ENCODE data around the gene CPT1A.

The CPT1A gene

DNA sequence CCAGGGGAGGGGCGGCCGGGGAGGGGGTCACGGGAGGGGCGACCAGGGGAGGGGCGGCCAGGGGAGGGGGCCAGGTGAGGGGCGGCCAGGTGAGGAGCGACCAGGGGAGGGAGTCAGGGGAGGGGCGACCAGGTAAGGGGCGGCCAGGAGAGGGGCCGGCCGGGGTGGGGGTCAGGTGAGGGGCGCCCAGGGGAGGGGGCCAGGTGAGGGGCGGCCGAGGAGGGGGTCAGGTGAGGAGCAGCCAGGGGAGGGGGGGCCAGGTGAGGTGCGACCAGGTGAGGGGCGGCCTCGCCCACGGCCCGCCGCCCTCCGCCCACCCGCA is 90.8 kb downstream of the CPT1A start:
- no peak for DNase-seq

DNA sequence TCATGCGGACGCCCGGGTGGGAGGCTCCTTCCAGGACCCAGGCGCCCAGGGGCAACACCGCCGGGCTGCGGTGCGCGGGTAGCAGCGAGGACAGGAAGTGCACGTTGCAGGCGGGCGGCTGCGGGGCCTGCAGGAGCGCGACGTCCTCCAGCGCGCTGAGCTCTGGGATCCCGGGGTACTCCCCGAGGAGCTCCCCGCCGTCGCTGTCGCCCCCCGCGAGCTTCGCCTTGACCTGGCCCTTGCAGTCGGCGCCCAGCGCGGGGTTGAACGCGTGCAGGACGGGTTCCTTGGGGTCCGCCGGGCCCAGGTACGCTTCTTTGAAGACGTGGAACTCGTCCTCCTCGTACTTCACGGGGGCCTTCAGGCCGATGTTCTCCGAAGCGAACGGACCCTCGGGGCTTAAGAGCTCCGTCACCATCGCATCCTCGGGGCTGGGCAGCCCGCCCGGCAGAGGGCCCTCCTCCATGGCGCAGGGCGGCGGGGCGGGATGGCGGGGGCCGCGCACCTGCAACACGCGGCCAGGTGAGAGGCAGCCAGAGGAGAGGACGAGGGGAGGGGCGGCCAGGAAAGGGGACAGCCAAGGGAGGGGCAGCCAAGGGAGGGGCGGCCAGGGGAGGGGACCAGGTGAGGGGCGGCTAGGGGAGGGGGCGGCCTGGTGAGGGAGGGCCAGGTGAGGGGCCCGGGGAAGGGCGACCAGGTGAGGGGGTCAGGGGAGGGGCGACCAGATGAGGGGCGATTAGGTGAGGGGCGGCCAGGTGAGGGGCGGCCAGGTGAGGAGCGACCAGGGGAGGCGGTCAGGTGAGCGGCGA is 91.3 kb downstream of the CPT1A start:
- DNase-seq: peak; percentile 6

- DNase-seq: no peak
Observed at GRCh38 chr11:68749229-68750123, 92.2 kb downstream of the CPT1A start.

DNA sequence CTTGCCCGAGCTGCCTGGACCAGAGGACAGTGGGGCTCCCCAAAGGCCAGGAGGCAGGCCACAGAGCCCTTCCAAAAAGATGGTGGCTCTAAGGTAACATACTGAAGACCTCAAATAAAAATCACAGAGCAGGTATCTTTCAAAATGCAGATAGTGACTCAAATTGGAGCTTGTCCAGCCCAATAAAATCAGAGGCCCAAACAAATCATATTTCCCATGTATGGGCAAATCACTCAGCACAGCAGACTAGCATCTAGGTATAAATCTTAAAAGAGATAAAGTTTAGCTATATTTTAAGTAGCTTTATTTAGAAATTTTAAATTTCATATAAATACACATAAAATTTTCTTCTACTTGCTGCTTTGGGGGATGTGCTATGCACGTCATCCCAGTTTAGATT is 93.7 kb downstream of the CPT1A start:
- no peak for DNase-seq

DNA sequence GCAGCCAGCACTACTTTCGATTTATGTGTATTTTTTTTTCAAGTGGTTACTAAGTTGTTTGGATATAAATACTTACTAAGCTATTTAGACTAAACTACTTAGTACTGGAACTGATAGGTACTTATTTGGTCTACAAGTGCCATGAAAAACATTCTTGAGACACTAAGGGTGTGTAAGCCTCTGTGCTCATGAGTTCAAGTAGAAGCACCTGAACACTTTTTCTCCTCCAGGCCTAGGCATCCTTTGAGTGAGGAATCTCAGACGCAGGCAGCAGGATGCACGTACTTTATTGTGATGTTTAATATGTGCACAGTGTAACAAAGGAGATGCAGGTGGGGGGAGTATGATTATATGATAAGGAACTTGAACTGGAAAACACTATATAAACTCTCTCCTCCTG is 98.2 kb downstream of the CPT1A start:
- DNase-seq: no peak

DNA sequence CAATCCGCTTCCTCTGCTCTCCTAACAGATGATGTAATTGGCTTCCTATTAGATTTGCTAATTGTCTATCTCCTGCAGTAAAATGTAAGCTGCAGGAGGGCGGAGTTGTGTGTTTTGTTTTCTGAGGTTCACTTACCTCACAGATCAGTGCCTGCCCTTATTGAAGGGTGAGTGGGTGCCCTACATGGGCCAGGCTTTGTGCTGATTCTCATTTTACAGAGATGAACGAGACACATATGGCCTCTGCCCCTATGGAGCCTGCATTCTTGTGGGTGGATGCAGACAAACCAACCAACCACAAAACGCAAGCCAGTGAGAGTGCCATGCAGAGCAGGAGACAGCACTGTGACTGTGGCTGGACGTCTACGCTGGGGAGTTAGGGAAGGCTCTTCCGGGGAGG is 100.3 kb downstream of the CPT1A start:
- DNase-seq: no peak

- no peak for DNase-seq
Observed at GRCh38 chr11:68735646-68736045, 106.1 kb downstream of the CPT1A start.

DNA sequence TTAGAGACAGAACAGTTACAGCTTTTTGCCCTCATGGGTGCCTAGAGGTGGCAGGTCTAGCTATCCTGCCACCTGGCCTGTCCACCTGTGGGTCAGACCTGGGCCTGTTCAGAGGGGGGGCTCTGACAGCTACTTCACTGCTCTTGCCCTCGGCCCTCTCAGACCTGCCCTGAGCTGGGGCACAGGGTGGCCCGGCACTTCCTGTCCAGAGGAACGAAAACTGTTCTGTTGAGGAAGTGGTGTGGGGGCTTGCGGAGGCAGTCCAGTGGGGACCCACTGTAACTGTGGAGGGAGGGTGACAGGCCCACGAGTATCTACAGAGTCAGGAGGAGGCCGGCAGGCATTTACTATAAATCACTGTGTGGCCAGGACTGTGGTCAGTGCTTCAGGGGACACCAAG is 106.6 kb downstream of the CPT1A start:
- DNase-seq: no peak

DNA sequence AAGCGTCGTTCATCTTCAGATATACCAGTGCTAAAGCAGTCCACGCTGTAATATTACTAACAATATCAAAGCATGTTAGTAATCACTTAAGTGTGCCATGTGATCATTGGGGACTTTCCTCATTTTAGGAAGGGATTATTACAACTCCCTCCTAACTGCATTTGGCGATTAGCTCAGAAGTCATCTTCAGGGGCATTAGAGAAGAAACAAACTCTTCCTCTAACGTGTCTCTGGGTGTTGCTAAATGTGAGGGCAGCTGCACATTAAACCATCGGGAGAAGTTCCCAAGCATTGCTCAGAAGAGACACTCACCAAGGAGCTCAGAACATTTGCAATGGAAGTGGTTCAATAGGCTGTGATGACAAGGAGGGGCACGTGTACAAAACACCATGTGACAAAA is 107.6 kb downstream of the CPT1A start:
- DNase-seq: no peak

GRCh38 chr11:68727783-68728182 is 113.9 kb downstream of the CPT1A start:
- DNase-seq: no peak

DNA sequence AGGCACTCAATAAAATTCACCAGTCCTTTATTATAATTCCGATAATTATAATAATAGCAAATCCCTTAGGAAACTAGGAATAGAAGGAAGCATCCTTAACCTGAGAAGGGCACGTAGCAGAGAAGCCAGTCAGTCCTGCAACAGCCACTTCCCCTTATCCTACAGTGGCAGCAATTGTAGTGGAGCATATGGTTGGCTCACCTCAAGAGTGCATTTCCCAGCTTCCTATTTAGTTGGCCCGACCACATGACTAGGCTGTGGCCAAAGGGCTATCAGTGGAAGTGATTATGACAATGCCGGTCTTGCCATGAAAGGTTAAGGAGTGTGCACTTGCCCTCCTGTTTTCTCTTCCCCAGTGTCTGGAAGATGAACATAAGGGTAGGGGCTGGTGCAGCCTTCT is 117.4 kb downstream of the CPT1A start:
- no peak for DNase-seq

GRCh38 chr11:68722143-68722542 is 119.6 kb downstream of the CPT1A start:
- DNase-seq: no peak

DNA sequence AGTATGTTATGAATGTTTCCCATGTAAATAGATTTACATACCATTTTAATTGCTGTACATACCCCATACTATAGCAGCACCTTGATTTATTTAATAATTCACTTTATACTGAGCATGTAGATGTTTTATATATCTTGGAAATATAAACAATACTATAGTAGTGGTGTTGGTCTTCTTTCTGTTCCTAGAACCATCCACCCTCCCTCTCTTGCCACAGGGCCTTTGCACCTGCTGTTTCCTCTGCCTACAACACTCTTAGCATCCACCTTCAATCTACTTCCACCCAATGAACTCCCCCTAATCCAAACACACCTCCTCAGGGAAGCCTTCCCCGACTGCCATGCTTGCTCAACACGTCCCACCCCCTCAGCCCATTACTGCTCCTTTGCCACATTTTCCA is 120.6 kb downstream of the CPT1A start:
- no peak for DNase-seq

DNA sequence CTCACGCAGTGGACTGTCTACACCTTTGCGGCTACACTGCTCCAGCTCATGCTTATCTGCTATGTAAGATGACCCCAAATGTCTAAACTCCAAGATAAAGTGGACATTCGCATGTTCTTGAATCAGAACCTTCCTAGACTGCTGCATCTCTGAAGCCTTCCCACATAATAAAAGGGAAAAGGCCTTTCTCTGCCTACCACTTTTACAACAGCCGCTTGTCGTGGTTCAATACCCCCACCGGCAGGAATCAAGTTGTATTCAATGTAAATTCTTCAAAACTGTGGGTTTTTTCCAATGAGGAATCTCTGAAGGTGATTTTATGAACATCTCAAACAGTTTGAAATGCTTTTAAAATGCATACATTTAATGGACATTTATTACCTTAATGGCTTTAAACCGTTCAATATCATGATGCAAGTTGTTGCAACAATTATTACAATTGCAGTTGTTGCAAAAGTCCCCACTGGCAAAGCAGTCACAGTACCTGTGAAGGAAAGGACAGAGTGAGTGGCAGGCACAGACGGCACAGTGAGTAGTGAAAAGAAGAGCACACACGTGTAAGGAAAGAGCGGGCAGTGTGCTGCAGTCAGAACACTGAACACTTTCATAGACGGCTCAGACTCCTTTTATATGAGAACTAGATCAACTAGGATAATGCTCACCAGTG is 126.1 kb downstream of the CPT1A start:
- no peak for DNase-seq

DNA sequence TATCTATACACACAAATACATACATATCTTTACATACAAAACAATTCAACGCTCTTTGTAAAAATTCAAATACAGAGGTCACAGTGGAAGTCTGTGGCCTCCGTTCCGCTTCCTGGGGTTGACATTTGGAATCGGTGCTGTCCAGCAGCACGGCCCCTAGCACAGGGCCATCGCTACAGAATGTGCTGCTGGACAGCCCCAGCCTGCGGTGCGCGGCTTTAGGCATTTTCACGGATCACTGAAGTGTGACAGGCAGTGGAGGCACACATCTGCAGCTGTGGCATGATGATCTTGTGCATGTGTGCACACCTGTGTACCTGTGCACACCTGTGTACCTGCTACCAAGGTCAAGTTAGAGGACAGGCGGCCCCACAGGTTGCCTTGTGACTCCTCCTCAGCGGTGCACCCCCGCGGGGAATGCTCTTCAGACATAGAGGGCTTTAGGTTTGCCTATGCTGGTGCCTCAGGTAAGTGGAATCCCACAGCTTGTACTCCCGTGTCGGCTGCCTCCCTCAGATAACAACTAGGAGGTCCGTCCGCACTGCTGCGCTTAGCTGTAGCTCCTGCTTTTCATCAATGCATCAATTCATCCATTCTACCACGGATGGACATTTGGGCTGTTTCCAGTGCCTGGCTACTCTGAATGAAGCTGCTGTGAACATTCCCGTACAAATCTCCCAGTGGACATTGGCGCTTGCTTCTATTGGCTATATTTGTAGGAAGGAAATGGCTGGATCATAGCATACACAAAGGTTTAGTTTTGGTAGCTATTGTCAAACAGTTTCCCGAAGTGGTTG is 127.5 kb downstream of the CPT1A start:
- DNase-seq: no peak

DNA sequence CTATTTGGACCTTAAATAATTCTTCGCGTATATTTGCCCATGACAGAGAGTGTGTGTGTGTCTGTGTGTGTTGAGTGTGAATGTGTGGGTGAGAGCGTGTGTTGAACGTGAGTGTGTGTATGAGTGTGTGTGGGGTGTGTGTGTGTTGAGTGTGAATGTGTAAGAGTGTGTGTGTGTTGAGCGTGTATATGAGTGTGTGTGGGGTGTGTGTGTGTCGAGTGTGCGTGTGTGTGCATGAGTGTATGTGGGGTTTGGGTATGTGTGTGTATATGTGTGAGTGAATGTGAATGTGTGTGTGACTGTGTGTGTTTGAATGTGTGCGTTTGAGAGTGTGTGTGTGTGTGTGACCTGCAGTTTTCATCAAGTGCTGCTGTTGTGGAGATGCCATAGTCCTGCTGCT is 130.6 kb downstream of the CPT1A start:
- no peak for DNase-seq

DNA sequence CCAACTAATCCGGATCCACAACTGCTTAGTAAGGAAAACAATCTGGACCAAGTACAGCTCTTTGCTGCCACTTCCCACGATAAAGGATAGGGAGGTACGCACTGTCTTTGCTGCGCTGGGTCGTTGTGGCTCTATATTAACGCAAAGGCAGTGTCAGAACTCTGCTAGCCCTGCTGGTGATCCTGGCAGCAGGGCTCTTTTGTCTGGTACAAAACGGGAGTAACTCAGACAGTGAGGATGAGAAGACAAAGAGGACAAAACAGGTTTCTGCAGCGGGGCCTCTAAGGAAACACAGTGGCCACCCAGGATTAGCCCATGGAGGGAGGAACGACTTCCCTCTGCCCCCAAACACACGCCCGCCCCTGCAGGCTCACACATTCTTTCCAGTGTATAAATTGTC is 131.3 kb downstream of the CPT1A start:
- no peak for DNase-seq

GRCh38 chr11:68709062-68709461 is 132.7 kb downstream of the CPT1A start:
- no peak for DNase-seq

DNA sequence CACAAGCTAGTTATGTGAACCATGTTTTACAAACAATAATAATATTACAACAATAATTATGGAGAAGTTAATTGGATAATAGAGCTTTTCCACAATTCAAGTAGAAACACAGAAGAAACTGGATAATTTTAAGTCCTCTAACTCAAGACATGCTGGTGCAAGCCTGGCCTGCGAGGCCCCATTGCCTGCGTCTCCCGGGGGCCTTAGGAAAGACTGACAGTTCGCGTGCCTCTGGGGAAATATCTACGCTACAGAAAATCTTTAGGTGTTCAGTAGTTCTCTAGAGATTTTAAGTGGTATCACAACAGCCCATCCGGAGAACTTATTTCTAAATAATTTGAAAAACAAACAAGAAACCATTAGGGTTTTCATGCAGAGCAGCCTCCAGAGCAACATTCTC is 134.2 kb downstream of the CPT1A start:
- DNase-seq: no peak

DNA sequence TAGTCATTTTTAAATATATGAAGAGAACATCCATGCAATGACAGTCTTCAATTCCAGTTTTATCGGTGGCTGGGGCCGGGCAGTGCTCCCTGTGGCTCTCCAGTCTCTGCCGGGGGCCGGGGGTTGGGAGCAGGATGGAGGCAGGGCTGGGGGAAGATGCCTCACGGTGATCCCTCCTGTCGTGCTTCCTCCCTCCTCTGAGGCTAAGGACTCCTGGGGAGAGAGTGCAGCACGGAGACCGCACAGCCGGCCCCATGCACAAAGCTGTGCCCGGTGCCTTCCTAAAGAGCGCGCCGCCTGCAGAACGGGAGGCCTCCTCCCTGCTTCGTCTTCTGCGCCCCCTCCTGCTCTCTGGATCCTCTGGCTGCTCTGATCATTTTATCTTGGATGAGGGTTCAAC is 136.8 kb downstream of the CPT1A start:
- no peak for DNase-seq

Measured in stimulated activated CD4-positive, alpha-beta T cell treated with anti-CD3 and anti-CD28 coated beads, Interleukin-1b, Interleukin-23, amount 100 ng/mL, for 48 hours (primary cell).